Stimulated activated CD8-positive, alpha-beta memory T cell treated with anti-CD3 and anti-CD28 coated beads, Interleukin-4, amount 100 ng/mL, for 4 hours (primary cell): ENCODE measurements around the gene PPID.
"Not testable (repeated sequence)": the region's sequence is repeated elsewhere in the genome, so short reads cannot be mapped to it uniquely, and the experiment has no call there.

Source experiments
- DNase-seq, 2 donors: peaks; one replicate each; pipeline ENCODE4 v3.0.0-alpha.2; 2020; ENCODE audit warnings: low read depth in 2 of 2, low spot score in 1 of 2

The PPID gene

DNA sequence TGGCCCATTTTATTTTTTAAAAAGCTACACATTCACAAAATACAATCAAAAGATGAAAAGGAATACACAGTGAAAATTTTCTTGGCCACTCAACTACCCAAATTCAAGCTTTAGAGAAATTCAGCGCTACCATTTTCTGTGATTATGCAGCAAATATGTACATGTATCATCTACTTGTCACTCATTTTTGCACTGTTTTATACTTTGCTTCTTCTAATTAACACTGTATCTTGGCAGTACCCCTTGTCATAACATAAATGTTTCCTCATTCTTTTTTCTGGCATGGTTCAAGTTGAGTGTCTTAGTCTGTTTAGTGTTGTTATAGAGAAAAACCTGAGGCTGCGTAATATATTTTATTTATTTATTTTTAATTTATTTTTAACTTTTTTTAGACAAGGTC lies 15.7 kb upstream of the PPID start:
- DNase-seq, result no peak

DNA sequence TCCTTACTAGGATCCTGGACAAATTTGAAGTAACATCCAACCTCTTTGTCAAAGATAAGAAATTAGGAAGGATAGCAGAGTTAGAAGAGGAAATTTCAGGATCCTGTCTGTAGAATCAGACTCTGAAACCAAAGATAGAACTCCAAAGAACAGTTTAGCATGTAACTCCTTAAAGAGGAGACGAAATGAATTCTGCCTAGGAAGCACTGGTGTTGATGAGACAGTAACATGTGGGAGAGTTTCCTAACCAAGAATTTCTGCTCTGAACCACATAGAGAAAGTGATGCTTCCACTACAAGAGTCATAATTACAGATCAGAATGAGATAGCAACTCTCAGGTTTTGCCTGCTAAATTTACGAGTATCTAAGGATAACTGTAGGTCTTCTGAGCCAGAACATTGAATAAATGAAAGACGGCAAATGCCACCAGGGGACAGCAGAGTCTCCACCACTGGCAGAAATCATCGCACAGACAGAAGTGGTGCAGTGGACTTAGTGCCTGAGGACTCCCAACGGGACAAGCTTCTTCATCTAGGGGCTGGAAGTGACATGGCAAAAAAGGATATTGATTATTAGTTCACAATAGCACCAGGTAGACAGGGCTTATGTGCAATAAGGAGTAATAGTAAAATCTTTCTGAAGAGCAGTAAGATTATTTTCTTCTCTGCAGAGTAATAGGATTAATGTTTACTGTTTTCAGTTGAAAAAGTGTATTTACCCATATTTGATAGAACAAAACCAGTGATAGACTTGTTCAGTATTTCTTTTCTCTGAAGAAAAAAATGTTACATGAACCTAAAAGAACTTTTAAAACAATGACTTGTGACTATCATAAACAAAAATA lies 6.7 kb upstream of the PPID start:
- DNase-seq, result peak; percentile 8 to 13

DNA sequence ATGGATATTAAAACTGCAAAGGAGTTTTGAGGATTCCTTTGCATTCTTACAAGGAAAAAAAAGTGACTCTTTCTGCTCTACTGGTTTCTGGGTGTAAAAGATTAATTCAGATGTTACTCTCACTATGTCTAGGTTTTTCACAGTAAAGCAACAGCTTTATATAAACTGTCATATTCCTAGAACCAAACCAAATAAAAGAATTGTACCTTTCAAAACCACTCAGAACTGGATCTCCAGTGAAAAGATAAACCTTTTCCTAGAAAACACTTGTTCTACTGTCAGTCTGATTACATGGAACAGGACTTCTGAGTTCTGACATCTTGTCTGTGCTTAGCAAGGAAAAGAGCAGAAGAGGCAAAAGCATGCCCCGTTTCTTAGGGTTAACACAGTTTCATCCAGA lies 5.0 kb upstream of the PPID start:
- DNase-seq, result no peak

- no peak for DNase-seq
Observed at GRCh38 chr4:158726633-158727032, 3.4 kb upstream of the PPID start.

GRCh38 chr4:158724637-158725036 lies 1.4 kb upstream of the PPID start:
- no peak for DNase-seq

DNA sequence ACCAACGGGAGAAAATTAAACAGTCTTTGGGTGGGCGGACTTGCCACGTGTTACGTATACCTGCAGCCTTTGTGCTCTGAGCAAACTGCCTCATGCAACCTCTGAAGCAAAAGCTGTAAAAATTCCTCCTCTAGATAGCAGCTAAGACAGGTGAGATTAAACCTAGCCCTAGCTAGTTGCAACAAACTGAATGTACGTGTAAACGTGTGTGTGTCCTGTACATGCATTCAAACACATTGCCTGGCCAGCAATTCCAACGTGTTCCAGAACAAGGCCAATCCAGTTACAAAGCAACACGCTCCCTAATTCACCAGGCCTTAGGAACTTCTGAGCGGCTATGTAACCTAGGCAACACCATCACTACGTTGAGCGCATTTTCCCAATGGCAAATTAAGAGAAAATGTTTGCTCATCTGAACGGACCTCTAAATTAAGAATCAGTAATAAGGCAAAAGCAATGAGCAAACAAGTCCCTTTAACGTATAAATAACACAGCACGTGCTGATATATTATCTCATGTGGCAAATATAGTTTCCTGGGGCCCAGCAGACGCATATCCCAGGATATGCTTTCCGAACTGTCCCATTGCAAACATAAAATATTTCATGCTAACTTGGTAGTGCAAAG lies 792 bp downstream of the PPID start:
- no peak for DNase-seq

DNA sequence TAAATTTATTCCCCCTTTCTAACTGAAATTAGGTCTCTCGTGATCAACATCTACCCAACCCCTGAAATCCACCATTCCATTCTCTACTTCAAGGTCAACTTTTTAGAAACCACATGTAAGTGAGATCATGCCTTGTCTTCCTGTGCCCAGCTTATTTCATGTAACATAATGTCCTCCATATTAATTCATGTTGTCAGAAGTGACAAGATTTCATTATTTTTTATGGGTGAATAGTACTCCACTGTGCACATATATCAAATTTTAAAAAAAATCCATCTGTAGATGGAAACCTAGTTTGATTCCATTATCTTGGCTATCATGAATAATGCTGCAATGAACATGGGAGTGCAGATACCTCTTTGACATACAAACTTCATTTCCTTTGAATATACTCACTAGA lies 1.5 kb downstream of the PPID start:
- no peak for DNase-seq

DNA sequence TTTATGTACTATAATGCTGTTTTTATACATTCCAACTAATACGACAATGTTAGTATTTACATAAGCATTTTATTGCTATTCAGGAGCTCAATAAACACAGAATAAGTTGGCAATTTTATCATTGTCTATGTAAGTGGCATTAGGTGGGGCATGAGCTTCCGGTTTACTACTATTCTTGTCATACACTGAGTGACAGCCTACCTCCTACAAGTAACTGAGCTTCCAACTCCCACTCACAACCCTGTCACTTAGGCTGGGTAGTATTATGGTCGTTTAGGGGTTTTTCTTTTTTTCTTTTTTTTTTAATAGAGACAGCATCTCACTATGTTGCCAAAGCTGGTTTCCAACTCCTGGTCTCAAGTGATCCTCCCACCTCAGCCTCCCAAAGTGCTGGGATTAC lies 7.4 kb downstream of the PPID start:
- no peak for DNase-seq

DNA sequence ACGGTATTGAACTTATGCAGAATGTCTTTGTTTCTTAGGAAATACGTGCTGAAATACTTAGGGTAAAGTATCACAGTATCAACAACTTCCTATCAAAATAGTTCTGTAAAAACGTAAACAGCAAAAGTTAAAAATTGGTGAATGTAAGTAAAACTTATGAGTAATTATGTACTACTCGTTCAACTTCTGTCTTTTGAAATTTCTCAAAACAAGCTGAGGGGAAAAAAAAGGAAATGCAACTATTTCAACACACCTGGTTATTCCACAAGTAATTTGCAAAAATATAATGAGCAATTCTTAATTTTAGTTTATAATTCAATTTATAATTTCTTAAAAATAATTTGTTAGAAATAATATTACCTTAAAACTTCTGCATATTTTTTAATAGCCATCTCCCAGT lies 8.3 kb downstream of the PPID start:
- DNase-seq, result no peak

- DNase-seq, result not testable (repeated sequence)
Observed at GRCh38 chr4:158712622-158713021, 10.6 kb downstream of the PPID start.

GRCh38 chr4:158710814-158711213 lies 12.4 kb downstream of the PPID start:
- DNase-seq, result no peak

DNA sequence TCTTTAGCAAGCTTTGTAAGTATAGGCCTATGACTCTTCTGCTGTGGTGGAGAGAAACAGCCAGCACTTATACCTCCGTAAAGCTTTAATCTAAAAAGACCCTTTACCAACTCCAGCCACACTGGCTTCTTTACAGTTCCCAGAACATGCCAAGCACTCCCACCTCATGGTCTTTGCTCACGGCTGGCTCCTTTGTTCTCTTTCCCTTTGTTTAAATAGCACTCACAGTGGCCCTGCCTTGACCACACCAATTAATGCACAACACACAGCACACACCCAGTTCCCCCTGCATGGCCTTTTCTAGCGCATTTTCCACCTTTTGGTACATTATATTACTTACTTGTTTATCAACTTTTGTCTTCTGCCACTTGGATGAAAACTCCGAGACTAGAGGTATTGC lies 18.9 kb downstream of the PPID start:
- no peak for DNase-seq

- no peak for DNase-seq
Observed at GRCh38 chr4:158688813-158689212, 34.4 kb downstream of the PPID start.

- no peak for DNase-seq
Observed at GRCh38 chr4:158682066-158682465, 41.1 kb downstream of the PPID start.

GRCh38 chr4:158681629-158682028 lies 41.6 kb downstream of the PPID start:
- no peak for DNase-seq

GRCh38 chr4:158678767-158679166 lies 44.4 kb downstream of the PPID start:
- DNase-seq, result no peak

DNA sequence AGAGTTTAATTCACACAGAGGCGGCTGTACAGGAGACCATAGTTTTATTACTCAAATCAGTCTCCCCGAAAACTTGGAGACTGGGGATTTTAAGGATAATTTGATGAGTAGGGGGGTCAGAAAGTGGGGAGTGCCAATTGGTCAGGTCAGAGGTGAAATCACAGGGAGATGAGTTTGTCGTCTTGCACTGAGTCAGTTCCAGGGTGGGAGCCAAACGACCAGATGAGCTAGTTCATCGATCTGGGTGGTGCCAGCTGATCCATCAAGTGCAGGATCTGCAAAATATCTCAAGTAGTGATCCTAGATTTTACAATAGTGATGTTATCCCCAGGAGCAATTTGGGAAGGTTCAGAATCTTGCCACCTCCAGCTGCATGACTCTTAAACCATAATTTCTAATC lies 47.1 kb downstream of the PPID start:
- DNase-seq, result no peak

GRCh38 chr4:158673633-158674032 lies 49.6 kb downstream of the PPID start:
- no peak for DNase-seq

DNA sequence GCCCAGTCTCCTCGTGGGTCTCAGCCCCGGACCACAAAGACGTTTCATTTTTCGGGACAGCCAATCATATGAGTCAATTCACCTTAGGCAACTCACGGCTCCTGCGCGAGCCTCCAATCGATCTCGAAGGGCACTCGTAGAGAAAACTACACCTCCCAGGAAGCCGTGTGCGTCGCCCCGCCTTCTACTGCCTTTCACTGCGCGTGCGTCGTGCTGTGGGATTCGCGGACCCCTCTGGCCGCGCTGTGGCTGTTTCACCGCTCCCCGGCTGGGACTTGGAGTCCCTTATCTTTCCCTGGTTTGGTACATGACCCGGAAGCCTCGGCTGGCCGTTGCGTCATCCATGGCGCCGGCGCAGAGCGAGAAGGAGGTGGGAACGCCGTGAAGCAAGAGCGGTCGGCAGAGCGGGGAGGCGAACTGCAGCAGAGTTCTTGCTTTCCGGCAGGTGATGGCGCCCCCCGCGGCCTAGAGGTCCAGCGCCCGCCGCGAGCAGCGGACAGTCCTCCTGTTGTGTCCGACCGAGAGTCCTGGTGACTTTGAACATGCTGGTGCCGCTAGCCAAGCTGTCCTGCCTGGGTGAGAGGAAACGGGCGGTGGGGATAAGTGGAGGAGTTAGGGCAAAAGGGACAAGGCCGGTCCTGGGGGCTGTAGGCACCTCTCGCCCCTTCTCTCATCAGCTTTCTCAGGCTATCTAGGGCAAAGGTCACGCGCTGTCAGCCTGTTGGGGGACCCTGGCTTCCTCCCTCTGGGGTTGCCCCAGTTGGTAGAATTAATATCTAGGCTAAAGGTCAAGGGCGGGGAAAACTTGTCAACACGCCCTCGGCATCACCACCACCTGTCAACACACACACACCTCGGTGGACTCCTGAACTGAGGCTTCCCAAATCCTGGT lies 51.0 kb downstream of the PPID start, which contains the start of gene ETFDH:
Gene ETFDH, plus strand, starts transcription at position 382 of the 892 bp plus-strand sequence. Its CDS starts 161 bp downstream, at position 543.
- peak; percentile 96 to 97 for DNase-seq

DNA sequence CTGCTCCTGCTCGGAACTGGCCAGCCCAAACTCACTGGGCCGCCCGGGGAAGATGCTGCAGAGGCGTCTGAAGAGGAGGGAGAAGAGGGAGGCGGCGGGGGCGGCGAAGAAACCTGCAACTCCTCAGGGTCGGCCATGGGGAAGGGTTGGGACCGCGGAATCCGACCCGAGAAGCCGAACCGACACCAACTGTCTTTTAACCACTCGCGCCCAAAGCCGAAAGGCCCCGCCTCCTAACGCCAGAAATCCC lies 51.6 kb downstream of the PPID start, which contains the start of gene C4orf46:
Gene C4orf46, minus strand, starts transcription at position 223 of the 250 bp plus-strand sequence. Its CDS starts 86 bp downstream, at position 137.
- no peak for DNase-seq

DNA sequence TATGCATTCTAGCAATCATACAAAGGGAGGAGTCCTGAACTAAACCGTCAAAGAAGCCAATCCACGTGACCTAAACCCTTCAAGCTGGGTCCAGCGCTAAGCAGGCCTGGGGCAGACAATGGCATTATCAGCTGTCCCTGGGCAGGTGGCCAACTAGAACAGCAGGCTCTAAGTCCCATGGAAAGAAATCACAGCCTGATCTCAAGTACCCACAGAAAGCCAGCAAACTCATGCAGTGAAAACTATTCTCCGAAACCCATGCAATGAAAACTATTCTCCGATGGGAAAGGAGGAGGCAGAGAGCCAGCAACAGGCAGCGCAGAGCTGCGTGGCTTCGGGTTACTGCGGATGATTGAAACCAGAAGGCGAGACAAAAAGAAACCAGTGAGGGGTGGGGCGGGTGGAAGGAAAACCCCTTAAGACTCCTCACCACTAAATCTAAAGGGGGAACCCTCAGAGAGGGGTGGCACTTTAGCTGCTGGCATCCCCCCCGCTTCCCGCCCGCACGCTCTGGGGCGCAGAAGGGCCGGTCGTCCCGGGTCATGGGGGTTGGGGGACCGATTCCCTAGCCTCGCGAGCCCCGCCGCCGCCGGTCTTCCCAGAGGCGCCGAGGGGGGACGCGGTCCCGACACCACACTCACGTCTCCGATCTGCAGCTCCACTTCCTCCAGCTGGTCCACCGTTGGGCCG lies 52.1 kb downstream of the PPID start:
- peak; percentile 19 to 20 for DNase-seq
